NCI-H82 treated with DMSO at 0.1 percent for 48 hours (cell line): ENCODE results near the gene SPOCK2.
"Not testable (repeated sequence)": the region's sequence is repeated elsewhere in the genome, so short reads cannot be mapped to it uniquely, and the experiment has no call there.

ENCODE experiments used
- DNase-seq: peaks from one replicate; lab custom pipeline; 2025; ENCODE audit not compliant: unreplicated experiment; lab: John Stamatoyannopoulos, UW

The SPOCK2 gene, protein sequence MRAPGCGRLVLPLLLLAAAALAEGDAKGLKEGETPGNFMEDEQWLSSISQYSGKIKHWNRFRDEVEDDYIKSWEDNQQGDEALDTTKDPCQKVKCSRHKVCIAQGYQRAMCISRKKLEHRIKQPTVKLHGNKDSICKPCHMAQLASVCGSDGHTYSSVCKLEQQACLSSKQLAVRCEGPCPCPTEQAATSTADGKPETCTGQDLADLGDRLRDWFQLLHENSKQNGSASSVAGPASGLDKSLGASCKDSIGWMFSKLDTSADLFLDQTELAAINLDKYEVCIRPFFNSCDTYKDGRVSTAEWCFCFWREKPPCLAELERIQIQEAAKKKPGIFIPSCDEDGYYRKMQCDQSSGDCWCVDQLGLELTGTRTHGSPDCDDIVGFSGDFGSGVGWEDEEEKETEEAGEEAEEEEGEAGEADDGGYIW

DNA sequence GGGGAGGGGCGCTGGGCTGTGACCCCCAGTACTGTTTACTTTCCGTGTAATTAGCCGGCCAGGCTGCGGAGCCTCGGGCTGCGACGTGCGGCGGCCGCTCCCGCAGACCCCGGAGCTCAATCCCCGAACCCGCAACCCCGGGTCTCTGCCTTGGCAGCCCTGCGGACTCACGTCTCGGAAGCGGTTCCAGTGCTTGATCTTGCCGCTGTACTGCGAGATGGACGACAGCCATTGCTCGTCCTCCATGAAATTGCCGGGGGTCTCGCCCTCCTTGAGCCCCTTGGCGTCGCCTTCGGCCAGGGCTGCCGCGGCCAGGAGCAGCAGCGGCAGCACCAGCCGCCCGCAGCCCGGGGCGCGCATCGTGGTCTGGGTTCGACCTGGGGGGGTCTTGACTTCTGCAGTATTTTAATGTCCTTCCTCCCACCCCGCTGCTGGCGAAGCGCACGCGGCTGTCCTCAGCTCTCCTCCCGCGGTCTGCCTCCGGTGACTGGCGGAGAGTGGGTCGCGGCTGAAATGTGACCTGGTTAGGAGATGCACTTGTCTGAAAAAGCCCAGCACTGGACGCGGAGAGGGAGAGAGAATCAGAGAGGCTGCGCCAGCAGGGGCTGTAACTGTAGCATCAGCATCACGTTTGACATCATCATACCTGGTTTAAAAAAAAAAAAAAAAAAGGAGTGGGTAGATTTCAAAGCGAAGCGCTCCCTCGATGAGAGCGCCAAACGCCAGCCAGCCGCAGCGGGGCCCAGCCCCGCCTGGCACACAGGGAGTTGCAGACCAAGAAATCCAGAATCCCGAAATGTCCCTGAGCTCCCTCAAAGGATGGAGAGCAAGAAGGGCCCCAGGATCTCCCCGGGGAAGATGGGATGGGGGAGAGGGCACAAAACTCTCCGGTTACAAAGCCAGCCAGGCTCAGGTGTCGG lies at the start of gene SPOCK2:
Gene SPOCK2, minus strand, starts transcription at position 583 of the 920 bp plus-strand sequence. Its CDS starts 223 bp downstream, at position 360.
- no peak for DNase-seq

- no peak for DNase-seq
These were observed 49.2 kb upstream of the SPOCK2 start for GRCh38 chr10:72137583-72137982.

GRCh38 chr10:72136225-72136624 lies 47.9 kb upstream of the SPOCK2 start:
- DNase-seq = not testable (repeated sequence)

DNA sequence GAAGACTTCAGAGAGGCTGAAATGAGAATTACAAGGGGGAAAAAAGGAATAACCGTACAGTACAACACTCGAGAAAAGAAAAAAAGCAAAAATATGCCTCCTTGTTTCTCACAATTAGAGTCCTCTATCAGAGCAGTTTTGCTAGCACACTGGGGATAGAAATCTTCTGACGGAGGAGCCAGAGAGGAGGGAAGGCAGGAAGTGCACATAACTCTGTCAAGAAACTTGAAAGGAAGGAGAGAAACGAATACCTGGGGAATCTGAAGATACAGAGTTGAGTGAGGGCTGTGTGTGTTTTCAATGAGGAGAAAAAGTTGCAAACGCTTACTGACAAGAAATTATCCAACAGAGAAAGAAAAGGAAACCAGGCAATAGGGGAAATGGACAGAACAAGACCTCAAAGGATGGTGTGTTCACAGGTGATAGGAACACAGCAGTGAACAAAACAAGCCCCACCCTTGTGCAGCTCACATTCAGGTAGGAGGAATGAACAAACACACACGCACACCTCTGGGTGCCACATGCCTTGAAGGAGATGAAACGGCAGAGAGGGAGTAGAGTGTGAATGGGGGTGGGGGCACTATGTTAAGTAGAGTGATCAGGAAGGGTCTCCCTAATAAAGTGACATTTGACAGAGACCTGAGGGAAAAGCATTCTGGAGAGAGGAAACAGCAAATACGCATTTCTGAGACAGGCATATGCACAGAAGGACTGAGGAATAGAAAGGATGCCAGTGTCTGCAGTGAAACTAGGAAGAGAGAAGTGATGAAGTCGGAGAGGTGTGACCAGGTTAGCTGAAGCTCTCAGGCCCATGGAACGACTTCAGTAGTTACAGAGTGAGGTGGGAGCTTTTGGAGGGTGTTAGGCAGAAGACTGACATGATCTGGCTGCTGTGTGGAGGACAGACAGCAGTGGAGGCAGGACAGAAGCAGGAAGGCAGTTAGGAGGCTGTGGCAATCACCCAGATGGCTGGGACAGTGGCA lies 46.7 kb upstream of the SPOCK2 start:
- no peak for DNase-seq

GRCh38 chr10:72133517-72133916 lies 45.2 kb upstream of the SPOCK2 start:
- DNase-seq = no peak

DNA sequence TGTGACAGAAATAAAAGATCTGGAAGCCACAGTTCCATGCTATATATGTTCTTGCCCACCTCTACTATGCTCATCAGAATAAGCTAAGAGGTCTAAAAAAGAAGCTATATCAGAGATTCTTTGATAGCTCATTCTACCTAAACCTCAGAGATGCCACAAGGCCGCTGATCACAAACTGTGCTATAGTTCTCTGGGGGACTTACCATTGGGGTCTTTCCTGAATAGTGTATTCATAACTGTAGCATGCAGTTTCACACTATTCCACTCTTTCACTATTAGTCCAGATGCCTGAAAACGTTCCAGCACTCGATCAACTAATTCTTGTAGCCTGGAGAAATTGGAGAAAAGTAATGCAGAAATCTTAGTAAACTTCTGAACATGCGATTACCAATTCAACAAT lies 44.5 kb upstream of the SPOCK2 start:
- no peak for DNase-seq

- DNase-seq = no peak
These were observed 39.2 kb upstream of the SPOCK2 start for GRCh38 chr10:72127571-72127970.

- no peak for DNase-seq
These were observed 38.5 kb upstream of the SPOCK2 start for GRCh38 chr10:72126872-72127232.

GRCh38 chr10:72126184-72126871 lies 38.0 kb upstream of the SPOCK2 start:
- DNase-seq = no peak

DNA sequence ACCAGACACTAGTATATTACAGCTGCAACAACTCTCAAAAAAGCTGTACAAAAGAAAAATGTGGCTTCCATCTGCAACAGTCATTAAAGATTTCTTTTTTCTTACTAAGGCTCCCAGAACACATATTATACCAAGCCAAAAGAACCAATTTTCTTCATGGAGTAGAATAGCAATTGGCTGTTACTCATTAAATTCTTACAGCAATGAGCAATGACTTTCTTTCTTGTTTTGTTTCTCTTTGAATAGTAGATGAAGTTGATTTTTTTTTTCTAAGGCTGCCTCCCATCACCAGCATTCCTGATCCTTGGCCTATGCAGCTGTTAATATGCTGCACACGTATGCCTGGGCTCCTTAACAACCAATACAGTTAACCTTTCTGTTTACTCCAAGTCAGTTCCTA lies 36.6 kb upstream of the SPOCK2 start:
- DNase-seq = no peak

DNA sequence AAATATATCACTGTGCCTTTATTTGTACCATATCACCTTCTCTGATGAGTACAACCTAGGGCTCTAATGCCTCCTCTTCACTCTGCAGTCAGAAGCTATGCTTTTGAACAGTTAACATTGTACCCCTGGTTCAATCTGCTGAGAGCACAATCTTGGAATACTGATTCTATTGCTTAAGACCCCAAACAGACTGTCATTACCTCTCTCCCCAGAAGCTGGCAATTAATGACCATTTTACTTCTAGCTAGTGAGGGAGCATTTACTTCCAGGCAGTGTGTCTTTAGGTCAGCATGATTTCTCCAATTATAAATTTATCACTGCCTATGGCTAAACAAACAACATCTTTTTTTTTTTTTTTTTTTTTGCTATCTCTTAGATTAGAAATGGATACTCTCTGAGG lies 36.0 kb upstream of the SPOCK2 start:
- no peak for DNase-seq

- no peak for DNase-seq
These were observed 35.3 kb upstream of the SPOCK2 start for GRCh38 chr10:72123616-72124015.

DNA sequence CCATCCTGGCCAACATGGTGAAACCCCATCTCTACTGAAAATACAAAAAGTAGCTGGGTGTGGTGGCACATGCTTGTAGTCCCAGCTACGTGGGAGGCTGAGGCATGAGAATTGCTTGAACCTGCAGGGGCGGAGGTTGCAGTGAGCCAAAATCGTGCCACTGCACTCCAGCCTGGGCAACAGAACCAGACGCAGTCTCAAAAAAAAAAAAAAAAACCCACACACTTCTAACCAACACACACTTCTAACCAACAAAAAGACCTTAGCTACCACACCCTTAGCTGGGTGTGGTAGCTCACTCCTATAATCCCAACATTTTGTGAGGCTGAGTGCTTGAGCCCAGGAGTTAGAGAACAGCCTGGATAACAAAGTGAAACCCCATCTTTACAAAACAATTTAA lies 33.9 kb upstream of the SPOCK2 start:
- DNase-seq = no peak

- no peak for DNase-seq
These were observed 33.0 kb upstream of the SPOCK2 start for GRCh38 chr10:72121389-72121788.

- DNase-seq = no peak
These were observed 28.0 kb upstream of the SPOCK2 start for GRCh38 chr10:72116372-72116771.

DNA sequence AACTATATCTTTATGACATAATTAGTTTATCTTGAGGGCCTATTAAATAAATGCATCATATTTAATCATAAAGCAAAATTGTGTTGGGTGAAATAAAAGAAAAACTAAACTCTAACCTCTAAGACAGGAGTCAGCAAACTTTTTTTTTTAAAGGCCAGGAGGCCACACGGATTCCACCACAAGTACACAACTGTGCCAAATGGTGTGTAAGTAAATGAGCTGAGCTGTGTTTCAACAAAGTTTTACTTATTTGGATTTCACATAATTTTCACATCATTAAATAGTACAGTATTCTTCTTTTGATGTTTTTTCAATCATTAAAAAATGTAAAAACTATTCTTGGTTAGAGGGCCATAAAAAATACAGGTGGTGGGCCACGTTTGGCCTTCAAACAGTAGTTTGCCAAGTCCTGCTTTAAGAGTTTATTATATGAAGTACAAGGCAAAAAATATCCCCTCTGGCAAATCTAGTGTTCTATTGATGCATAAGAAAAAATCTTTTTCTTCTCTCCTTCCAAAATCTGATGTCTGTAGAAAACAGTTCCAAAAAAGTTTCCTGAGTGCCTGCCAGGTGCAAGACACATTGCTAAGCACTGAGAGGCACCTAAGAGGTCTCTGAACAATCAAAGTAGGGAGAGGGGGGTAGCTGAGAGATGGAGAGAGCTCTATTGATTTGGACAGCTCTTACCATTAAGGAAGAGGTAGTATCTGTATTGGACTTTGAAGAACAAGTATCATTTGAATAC lies 26.5 kb upstream of the SPOCK2 start:
- DNase-seq = no peak

DNA sequence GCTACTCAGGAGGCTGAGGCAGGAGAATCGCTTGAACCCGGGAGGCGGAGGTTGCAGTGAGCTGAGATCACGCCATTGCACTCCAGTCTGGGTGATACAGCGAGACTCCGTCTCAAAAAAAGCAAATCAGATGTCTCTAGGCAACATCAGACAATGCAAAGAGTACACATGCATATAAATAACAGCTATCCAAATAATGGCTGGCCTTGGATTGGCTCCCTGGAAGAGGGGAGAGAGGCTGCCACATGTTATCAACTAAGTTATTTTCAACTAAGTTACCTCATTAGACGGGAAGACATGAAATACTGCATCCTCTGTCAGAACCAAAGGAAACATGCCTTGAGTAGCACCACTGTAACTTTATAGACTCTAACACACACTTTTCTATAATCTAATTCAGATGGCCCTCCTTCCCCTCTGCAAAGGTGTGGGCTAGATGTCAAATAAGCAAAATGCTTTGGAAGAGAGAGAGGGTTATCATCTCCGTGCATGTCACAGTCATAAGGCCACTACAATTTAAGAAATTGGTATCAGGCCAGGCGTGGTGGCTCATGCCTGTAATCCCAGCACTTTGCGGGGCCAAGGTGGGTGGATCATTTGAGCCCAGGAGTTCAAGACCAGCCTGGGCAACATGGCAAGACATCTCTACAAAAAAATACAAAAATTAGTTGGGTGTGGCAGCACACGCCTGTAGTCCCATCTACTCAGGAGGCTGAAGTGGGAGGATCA lies 22.5 kb upstream of the SPOCK2 start:
- no peak for DNase-seq

GRCh38 chr10:72109636-72110157 lies 21.3 kb upstream of the SPOCK2 start:
- no peak for DNase-seq
